Retina (tissue), 1 donor: ENCODE data around the gene ACTN4.

Experiments
- DNase-seq: peaks from one replicate; pipeline ENCODE4 v3.0.0-alpha.2; 2016

Gene ACTN4

GRCh38 chr19:38727868-38728660 lies 80.6 kb downstream of the ACTN4 start:
- no peak for DNase-seq

- no peak for DNase-seq
Observed at GRCh38 chr19:38728752-38729541, 81.5 kb downstream of the ACTN4 start.

- DNase-seq: peak; percentile 71
Observed at GRCh38 chr19:38729653-38730469, 82.4 kb downstream of the ACTN4 start.

GRCh38 chr19:38730470-38730730 lies 83.0 kb downstream of the ACTN4 start:
- DNase-seq: no peak

GRCh38 chr19:38730731-38731589 lies 83.5 kb downstream of the ACTN4 start:
- no peak for DNase-seq

GRCh38 chr19:38731654-38732301 lies 84.3 kb downstream of the ACTN4 start:
- no peak for DNase-seq

- DNase-seq: no peak
Observed at GRCh38 chr19:38733241-38733492, 85.7 kb downstream of the ACTN4 start.

- no peak for DNase-seq
Observed at GRCh38 chr19:38733493-38734175, 86.2 kb downstream of the ACTN4 start.

GRCh38 chr19:38734176-38734425 lies 86.7 kb downstream of the ACTN4 start:
- no peak for DNase-seq

- DNase-seq: peak; percentile 45
Observed at GRCh38 chr19:38734426-38735256, 87.2 kb downstream of the ACTN4 start.

GRCh38 chr19:38735257-38735686 lies 87.8 kb downstream of the ACTN4 start:
- DNase-seq: no peak

GRCh38 chr19:38736036-38736412 lies 88.6 kb downstream of the ACTN4 start:
- peak; percentile 40 for DNase-seq

GRCh38 chr19:38736413-38737280 lies 89.2 kb downstream of the ACTN4 start:
- no peak for DNase-seq

- DNase-seq: no peak
Observed at GRCh38 chr19:38737281-38737865, 89.9 kb downstream of the ACTN4 start.

GRCh38 chr19:38737921-38738737 lies 90.7 kb downstream of the ACTN4 start:
- no peak for DNase-seq

- DNase-seq: no peak
Observed at GRCh38 chr19:38739440-38740256, 92.2 kb downstream of the ACTN4 start.

- DNase-seq: no peak
Observed at GRCh38 chr19:38740257-38740592, 92.8 kb downstream of the ACTN4 start.

- DNase-seq: no peak
Observed at GRCh38 chr19:38740932-38741331, 93.5 kb downstream of the ACTN4 start.
